GM19395 (cell line): ENCODE data around the gene SPATA25.
A peak's percentile ranks its signal among the peaks of the same experiment; 100 is the strongest.
"Not testable (repeated sequence)": the region's sequence is repeated elsewhere in the genome, so short reads cannot be mapped to it uniquely, and the experiment has no call there.

Experiments
- ATAC-seq: cut with Tn5 transposase; IDR thresholded peaks from one replicate; pipeline ENCODE4 v1.9.1; 2021; ENCODE audit warnings: mild to moderate bottlenecking, moderate library complexity; ENCODE audit not compliant: unreplicated experiment

SPATA25 gene

DNA sequence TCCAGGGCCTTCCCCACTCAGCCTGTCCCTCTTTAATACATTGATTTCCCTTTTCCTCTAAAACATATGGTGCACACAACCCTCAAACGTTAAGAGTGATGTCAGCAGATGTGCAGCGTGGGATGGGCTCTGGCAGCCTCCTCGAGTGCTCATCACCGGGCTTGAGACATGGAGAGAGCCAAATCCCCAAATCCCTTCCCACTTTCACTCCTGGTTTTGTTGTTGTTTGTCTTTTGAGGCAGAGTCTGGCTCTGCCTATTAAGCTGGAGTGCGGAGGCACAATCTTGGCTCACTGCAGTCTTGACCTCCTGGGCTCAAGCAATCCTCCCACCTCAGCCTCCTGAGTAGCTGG lies 30.3 kb upstream of the SPATA25 start:
- no peak for ATAC-seq

GRCh38 chr20:45913116-45913515 lies 25.7 kb upstream of the SPATA25 start:
- ATAC-seq: no peak

DNA sequence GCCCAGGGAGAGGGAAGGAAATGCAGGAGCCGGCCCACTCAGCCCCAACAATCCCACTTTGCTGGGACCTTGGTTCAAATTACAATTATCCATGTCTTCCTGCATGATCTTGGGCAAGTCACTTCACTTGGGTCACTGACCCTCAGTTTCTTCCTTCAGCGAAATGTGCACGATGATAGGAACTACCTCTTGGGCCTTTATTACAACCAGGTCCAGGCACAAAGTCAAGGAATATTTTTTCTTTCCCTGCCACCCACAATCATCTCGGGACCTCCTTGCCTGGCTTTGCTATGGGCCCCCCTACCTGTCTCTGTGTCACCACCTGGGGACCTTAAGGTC lies 24.9 kb upstream of the SPATA25 start:
- no peak for ATAC-seq

GRCh38 chr20:45911486-45912343 lies 24.3 kb upstream of the SPATA25 start, which contains the start of gene PLTP:
PLTP (minus strand) TSS chr20:45912155; CDS start chr20:45911452, 703 bp downstream.
- no peak for ATAC-seq

GRCh38 chr20:45910670-45911485 lies 23.5 kb upstream of the SPATA25 start:
- peak; percentile 94 for ATAC-seq

- no peak for ATAC-seq
Measured at GRCh38 chr20:45909817-45910669, 22.6 kb upstream of the SPATA25 start.

GRCh38 chr20:45909336-45909808 lies 21.9 kb upstream of the SPATA25 start:
- ATAC-seq: no peak

GRCh38 chr20:45908084-45908483 lies 20.7 kb upstream of the SPATA25 start:
- no peak for ATAC-seq

DNA sequence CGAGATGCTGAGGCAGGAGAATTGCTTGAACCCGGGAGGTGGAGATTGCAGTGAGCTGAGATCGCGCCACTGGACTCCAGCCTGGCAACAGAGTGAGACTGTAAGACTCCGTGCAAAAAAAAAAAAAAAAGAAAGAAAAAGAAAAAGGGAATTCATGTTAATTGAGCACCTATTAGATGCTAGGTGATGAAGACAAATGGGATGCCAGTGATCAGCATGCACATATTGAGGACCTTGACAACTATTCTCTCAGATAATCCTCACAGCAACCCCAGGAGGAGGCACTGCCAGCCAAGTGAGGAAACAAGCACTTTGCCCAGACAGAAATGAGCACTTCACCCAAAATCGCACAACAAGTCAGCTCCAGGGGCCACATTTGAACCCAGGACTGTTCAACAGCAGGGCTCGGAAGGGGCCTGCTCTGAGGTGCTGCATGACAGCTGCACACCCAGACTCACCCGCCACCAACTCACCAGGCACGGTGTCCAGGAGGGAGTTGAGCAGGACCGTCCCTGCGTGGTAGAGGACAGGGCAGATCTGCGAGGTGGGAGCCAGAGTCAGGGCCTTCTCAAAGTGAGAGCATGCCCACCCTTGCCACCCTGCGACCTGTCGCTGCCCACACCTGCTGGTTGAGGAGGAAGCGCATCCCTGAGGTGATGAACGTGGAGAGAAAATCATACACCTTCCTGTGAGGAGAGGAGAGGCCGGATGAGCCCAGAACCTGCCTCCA lies 20.0 kb upstream of the SPATA25 start:
- ATAC-seq: no peak

- no peak for ATAC-seq
Measured at GRCh38 chr20:45905505-45906079, 18.2 kb upstream of the SPATA25 start.

GRCh38 chr20:45904583-45905504 lies 17.4 kb upstream of the SPATA25 start:
- ATAC-seq: no peak

DNA sequence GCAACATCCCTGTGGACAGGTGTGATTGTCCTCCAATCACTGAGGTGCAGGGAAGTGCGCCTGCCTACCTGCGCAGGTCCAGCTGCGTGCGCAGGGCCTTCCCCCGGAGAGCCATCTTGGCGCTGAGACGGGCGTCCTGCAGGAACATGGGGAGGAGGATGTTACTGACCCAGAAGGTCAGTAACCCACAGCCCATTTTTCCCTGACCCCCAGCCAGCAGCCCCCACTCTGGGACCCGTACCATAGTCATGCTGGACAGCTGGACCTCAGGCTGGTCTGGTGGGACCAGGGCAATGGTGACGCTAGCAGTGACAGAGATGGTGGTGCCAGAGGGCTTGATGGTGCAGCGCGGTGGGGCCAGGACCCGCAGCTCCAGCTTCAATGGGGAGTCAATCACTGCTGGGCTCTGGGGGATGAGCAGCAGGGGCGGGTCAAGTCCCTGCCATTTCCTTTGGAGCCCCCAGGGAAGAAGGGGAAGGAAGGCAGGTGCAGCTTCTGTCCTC lies 14.8 kb upstream of the SPATA25 start:
- no peak for ATAC-seq

- not testable (repeated sequence) for ATAC-seq
Measured at GRCh38 chr20:45901332-45901731, 13.9 kb upstream of the SPATA25 start.

GRCh38 chr20:45899046-45899835 lies 11.8 kb upstream of the SPATA25 start:
- ATAC-seq: no peak

- no peak for ATAC-seq
Measured at GRCh38 chr20:45898285-45898684, 10.9 kb upstream of the SPATA25 start.

- ATAC-seq: no peak
Measured at GRCh38 chr20:45897692-45898091, 10.3 kb upstream of the SPATA25 start.

- no peak for ATAC-seq
Measured at GRCh38 chr20:45897289-45897688, 9.9 kb upstream of the SPATA25 start.

DNA sequence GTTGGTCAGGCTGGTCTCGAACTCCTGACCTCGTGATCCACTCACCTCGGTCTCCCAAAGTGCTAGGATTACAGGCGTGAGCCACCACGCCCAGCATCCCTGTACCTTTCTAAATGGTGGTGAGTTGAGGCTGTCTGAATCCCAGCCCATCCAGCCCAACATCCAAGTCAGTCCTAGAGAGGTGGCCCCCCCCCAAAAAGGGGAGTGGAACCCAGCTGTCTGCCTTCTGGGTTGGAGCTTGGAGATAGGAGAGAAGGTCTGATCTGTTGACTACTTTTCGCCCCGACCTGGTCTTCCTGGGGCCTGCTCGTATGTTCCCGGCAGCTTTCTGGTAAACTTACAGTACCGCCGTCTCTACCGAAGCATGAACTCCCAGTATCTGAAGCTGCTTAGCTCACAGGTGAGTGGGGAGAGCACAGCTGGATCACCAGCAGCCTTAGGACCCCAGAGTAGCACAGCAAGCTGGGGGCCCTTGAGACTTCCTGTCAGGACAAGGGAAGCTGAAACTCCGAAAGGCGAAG lies 9.3 kb upstream of the SPATA25 start:
- no peak for ATAC-seq
